Skin epidermis (tissue), 12 donors: ENCODE results near the gene FBXL13.
"Not testable (repeated sequence)": the region's sequence is repeated elsewhere in the genome, so short reads cannot be mapped to it uniquely, and the experiment has no call there.

Experiments
- H3K27ac ChIP-seq, 21 experiments: fragments of 200-600 bp; sonication (generic) in 11 of 21; one replicate each; pipeline ENCODE4 v1.5.0; 2020; ENCODE audit warnings: mild to moderate bottlenecking in 3 of 21, inconsistent platforms in 2 of 21, moderate library complexity in 2 of 21
- H3K4me3 ChIP-seq, 7 experiments: fragments of 200-600 bp; sonication (generic) in 2 of 7; one replicate each; pipeline ENCODE4 v1.5.0; 2020; ENCODE audit warnings: inconsistent platforms in 2 of 7, mild to moderate bottlenecking in 2 of 7, moderate library complexity in 1 of 7

The FBXL13 gene

GRCh38 chr7:102954359-102954758 lies 120.2 kb downstream of the FBXL13 start:
- not testable (repeated sequence) for H3K27ac ChIP-seq, H3K4me3 ChIP-seq

DNA sequence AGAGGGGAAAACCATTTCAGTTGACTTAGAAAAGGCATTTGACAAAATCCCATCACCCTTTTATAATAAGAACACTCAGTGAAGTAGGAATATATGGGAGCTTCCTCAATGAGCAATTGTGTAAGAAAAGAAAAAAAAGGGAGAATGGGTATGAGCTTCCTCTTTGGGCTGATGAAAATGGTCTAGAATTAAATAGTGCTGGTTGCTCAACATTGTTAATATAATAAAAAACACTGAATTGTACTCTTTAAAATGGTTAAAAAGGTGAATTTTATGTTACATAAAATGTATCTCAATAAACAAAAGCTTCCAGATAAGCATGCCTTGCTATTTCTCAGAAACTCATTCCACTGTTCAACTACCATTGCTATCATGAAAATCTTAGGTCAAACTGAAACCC lies 121.2 kb downstream of the FBXL13 start:
- Histone ChIP-seq H3K4me3 (no peak overlapping the region), H3K27ac (no peak overlapping the region)

DNA sequence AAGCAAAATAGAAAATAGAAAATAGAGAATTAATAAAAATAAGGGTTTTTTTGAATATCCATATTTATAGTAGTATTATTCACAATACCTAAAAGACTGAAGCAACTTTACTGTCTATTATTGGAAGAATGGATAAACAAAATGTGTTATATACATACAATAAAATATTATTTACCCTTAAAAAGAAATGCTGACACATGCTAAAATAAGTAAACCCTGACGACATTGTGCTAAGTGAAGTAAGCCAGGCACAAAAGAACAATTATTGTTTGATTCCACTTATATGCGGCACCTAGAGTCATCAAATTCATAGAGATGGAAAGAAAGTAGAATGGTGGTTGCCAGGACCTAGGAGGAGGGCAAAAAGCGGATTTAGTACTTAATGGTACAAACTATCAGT lies 122.8 kb downstream of the FBXL13 start:
- Histone ChIP-seq H3K4me3 (no peak overlapping the region), H3K27ac (no peak overlapping the region)

DNA sequence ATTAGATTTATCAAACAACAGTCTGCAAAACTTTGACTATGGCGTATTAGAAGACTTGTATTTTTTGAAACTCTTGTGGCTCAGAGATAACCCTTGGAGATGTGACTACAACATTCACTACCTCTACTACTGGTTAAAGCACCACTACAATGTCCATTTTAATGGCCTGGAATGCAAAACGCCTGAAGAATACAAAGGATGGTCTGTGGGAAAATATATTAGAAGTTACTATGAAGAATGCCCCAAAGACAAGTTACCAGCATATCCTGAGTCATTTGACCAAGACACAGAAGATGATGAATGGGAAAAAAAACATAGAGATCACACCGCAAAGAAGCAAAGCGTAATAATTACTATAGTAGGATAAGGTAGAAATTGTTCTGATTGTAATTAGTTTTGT lies 130.4 kb downstream of the FBXL13 start:
- H3K4me3 ChIP-seq = no peak overlapping the region
- no peak overlapping the region for H3K27ac ChIP-seq

DNA sequence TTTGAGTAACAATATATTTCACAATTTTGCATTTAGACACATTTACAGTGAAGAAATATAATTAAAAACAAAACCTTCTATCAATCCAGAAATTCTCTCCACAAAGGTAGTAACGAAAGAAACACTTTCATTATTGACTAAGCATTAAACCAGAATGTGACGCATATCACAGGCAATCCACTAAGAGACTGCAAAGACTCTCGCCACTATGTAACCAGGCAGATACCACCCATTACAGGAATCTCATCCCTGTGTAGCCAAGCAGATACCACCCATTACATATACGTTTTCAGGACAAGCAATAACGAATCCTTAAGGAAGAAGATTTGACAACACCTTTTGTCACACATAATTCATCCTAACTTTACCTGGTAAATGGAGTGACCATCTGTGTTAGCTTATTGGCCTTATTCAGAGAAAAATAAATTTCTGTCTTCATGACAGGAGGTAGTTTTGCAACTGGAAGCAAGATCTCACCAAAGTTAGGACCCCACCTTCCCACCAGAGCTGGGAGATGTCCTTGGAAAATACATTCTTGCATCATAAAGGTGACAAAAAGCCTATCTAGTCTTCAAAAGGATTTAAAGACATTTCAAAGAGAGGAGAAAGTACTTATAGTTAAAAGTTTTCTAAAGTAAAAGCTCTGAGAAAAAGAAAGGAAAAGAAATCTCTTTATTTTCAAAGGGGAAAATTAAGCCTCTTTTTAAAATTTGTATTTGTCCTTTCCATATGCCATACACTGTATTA lies 131.0 kb downstream of the FBXL13 start:
- Histone ChIP-seq H3K27ac (no peak overlapping the region), H3K4me3 (no peak overlapping the region)

- no peak overlapping the region for H3K4me3 ChIP-seq
- peak overlapping the region in 1 of 21 experiments; percentile 76 for H3K27ac ChIP-seq
Measured at GRCh38 chr7:102942868-102943267, 131.7 kb downstream of the FBXL13 start.

- Histone ChIP-seq H3K4me3 (no peak overlapping the region), H3K27ac (peak overlapping the region in 9 of 21 experiments; percentile 21 to 76 (median 34))
Measured at GRCh38 chr7:102942181-102942866, 132.3 kb downstream of the FBXL13 start.

DNA sequence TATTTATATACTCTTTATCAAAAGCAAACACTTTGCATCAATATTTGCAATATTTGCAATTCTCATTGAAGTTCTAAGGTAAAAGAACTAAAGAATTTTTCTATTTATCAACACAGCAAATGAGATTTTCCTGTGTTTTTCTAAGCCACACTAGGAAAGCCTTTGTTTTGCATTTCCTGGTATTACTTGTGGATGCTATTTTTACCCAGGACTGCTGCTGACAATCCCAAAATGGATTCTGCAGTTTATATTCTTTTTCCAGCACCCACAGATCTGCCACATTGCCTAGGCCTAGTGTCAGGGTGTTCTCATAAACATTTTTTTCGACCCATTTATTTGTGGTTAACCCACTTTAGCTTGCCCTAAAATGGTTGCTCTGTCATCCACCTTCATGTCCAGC lies 135.9 kb downstream of the FBXL13 start:
- peak overlapping the region in 6 of 21 experiments; percentile 1 to 72 (median 20) for H3K27ac ChIP-seq
- H3K4me3 ChIP-seq = no peak overlapping the region

- H3K4me3 ChIP-seq = no peak overlapping the region
- H3K27ac ChIP-seq = peak overlapping the region in 8 of 21 experiments; percentile 21 to 71 (median 46)
Measured at GRCh38 chr7:102935450-102936115, 139.0 kb downstream of the FBXL13 start.

GRCh38 chr7:102934701-102935100 lies 139.9 kb downstream of the FBXL13 start:
- peak overlapping the region in 11 of 21 experiments; percentile 1 to 75 (median 52) for H3K27ac ChIP-seq

DNA sequence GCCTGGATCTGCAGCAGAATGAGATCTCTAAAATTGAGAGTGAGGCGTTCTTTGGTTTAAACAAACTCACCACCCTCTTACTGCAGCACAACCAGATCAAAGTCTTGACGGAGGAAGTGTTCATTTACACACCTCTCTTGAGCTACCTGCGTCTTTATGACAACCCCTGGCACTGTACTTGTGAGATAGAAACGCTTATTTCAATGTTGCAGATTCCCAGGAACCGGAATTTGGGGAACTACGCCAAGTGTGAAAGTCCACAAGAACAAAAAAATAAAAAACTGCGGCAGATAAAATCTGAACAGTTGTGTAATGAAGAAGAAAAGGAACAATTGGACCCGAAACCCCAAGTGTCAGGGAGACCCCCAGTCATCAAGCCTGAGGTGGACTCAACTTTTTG lies 140.4 kb downstream of the FBXL13 start:
- Histone ChIP-seq H3K4me3 (no peak overlapping the region), H3K27ac (peak overlapping the region in 13 of 21 experiments; percentile 1 to 75 (median 52))

More at GRCh38 chr7:102934701-102935100, 139.9 kb downstream of the FBXL13 start:
- no peak overlapping the region for H3K4me3 ChIP-seq

GRCh38 chr7:102933763-102934162 lies 140.8 kb downstream of the FBXL13 start:
- peak overlapping the region in 15 of 21 experiments; percentile 1 to 76 (median 56) for H3K27ac ChIP-seq

DNA sequence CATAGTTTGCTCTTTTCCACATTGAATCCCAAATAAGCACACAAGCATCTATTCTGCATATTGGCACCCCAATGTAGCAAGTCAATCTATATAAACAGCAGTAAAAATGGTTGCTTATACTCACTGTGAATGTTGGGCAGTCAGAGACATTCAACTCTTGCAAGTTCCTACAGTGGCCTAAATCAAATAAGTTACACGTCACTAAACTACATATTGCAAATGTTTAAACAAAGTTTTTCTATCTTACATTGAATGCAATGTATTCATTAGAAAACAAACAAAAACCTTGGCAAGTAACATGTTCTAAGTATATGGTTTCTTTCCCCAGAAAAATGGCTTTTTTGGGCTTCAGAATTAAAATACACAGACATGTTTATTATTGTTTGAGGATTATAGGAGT lies 142.8 kb downstream of the FBXL13 start:
- no peak overlapping the region for H3K27ac ChIP-seq
- no peak overlapping the region for H3K4me3 ChIP-seq

More at GRCh38 chr7:102933763-102934162, 140.8 kb downstream of the FBXL13 start:
- no peak overlapping the region for H3K4me3 ChIP-seq

DNA sequence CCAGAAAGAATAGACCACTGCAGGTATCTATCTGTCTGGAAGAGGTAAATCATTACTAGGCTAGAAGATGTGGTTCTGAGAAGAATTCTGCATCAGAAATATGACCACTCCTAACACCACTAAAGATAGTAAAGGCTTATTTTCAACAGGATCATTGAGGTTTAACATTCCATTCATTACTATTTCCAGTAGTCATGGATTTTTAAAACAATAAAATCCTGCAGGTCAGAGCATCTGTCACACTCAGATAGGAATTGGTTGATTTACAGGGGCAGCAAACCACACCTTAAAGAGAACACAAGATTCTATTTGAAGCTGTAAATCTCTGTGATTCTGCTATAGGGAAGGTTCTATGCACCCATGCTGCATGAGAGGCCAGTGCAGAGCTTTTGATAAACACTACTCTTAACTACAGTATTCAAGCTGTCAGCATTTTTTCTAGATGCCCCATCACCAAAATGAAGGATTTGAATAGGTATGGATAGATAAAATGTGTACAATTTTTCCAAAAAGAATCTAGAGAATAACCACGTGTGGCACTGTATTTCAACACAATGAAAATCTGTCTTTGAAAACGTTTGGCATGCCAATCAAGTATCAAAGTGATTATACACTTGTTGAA lies 147.2 kb downstream of the FBXL13 start:
- Histone ChIP-seq H3K27ac (no peak overlapping the region), H3K4me3 (no peak overlapping the region)

- H3K27ac ChIP-seq = no peak overlapping the region
- no peak overlapping the region for H3K4me3 ChIP-seq
Measured at GRCh38 chr7:102926783-102927140, 147.8 kb downstream of the FBXL13 start.

DNA sequence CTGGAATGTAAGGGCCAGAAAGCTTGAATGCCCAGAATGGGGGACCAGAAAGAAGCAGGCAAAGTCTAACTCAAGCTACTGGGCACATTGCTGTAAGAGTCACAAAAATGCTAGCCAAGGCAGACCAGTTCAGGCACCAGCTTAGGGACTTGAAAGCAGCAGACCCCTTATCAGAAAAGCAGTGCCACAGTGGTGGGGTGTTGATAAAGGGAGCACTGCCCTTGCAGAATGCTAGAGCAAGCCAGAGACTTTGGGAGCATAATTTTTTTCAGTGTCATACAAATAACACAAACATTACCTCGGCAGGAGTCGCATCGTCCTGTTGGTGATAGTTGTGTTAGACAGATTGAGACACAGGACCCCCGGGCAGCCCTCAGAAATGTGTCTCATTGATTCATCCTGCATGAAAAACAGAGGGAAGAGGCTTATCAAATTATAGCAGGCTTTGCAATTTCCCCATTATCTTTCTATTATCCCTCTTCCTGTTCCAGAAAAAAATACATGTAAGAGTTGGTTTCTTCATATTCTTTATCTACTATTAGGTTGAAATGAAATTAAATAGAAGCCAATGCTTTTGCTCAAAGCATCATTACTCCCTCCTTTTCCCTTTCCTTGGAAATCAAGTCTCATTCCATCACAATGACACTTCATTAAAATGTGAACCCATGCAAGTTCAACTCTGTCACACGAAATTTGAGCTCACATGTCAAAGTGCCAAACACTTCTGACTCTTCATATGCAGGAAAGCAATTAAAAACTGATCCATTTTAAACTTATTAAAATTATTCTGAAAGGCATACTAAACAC lies 148.4 kb downstream of the FBXL13 start:
- H3K27ac ChIP-seq = peak overlapping the region in 2 of 21 experiments; percentile 30 to 33
- no peak overlapping the region for H3K4me3 ChIP-seq

GRCh38 chr7:102918845-102919244 lies 155.8 kb downstream of the FBXL13 start:
- Histone ChIP-seq H3K27ac (peak overlapping the region in 1 of 21 experiments; percentile 4), H3K4me3 (no peak overlapping the region)

GRCh38 chr7:102917436-102918353 lies 156.9 kb downstream of the FBXL13 start:
- Histone ChIP-seq H3K27ac (peak overlapping the region in 2 of 21 experiments; percentile 1 to 28), H3K4me3 (no peak overlapping the region)
